ENCODE results near the gene DENND4B. TPM values are rescaled to one million over a fixed set of nuclear protein-coding genes. Genes with fewer than 3 reads are reported as not detected.

The DENND4B gene
- 10 to 100 TPM in 8 of 9 donors, 1 to 10 TPM in 1; 8.9 to 72.5 (median 34.6) TPM for total RNA-seq
- polyA plus RNA-seq: 100 to 1,000 TPM in 1 of 3 donors, 10 to 100 TPM in 2; 14.4 to 110 (median 63.7) TPM
- long read RNA-seq, donor 1: 0 reads
- long read RNA-seq, donor 2: 0 reads
- long read RNA-seq, donor 3: 0 reads
- long read RNA-seq, donor 4, partial matches to known transcripts: 4 of 8 reads
- long read RNA-seq, donor 4, other reads (novel, unspliced or antisense): 4 of 8 reads
- long read RNA-seq, donor 5, partial matches to known transcripts: 12 of 18 reads
- long read RNA-seq, donor 5, other reads (novel, unspliced or antisense): 6 of 18 reads
- long read RNA-seq, donor 6, partial matches to known transcripts: 1 of 3 reads
- long read RNA-seq, donor 6, other reads (novel, unspliced or antisense): 2 of 3 reads
- long read RNA-seq, donor 7, partial matches to known transcripts: 0 of 1 reads
- long read RNA-seq, donor 7, other reads (novel, unspliced or antisense): 0 of 1 reads
- long read RNA-seq, donor 8, partial matches to known transcripts: 5 of 7 reads
- long read RNA-seq, donor 8, other reads (novel, unspliced or antisense): 0 of 7 reads
- long read RNA-seq, donor 9: 0 reads
- long read RNA-seq, donor 10: 0 reads

GRCh38 chr1:153946622-153947241, at the start of gene DENND4B:
DENND4B (minus strand) TSS chr1:153946718; CDS start chr1:153944374, 2,344 bp downstream.
- Histone ChIP-seq H3K27me3 (no peaks in the 10 kb centered on the region), H3K27ac (peak within 1 kb of the TSS; percentile 82 to 100 (median 94)), H3K4me3 (peak within 1 kb of the TSS in 3 of 4 donors; percentile 46 to 98 (median 75)), H3K4me1 (replicated peaks in 1 of 2) (peaks cover 0 to 7% of the 10 kb centered on the region in 2 donors), H3K36me3 (replicated peaks in 1 of 2) (peaks cover 0 to 57% of the 10 kb centered on the region in 2 donors), H3K9me3 (replicated peaks in 1 of 3) (no peaks in the 10 kb centered on the region)
- peak; percentile 85 to 91 (median 88) for DNase-seq
- intact Hi-C loops (cut with DNase I): loop anchor here (10.0 kb wide), 1 partner anchor 152 kb away; no protein-coding TSS in a partner anchor
- TF ChIP-seq CTCF (IDR thresholded peaks at IDR 0.05) (peak; percentile 84 to 96 (median 88)), POLR2A (IDR thresholded peaks at IDR 0.05) (no peak)
- WGBS, 4 donors: 8 to 73% (median 27%) methylated on average over 3 to 28 of the region's 28 CpGs

- DNase-seq: no peak
- Histone ChIP-seq H3K36me3 (replicated peaks in 1 of 2) (peaks cover 0 to 40% of the 10 kb centered on the region in 2 donors), H3K4me1 (replicated peaks in 1 of 2) (peaks cover 10 to 26% of the 10 kb centered on the region in 2 donors), H3K27ac (no peak overlapping the region), H3K4me3 (no peak overlapping the region), H3K27me3 (no peaks in the 10 kb centered on the region), H3K9me3 (replicated peaks in 1 of 3) (no peaks in the 10 kb centered on the region)
- TF ChIP-seq POLR2A (IDR thresholded peaks at IDR 0.05) (no peak), CTCF (IDR thresholded peaks at IDR 0.05) (no peak)
- intact Hi-C loops (cut with DNase I): no loop called here
- WGBS, 4 donors: 92 to 97% (median 95%) methylated on average over 11 of the region's 11 CpGs
Measured at GRCh38 chr1:153995640-153996039, 49.1 kb upstream of the DENND4B start.

- no peaks in the 10 kb centered on the region for H3K9me3 ChIP-seq (replicated peaks in 1 of 3)
- no peaks in the 10 kb centered on the region for H3K27me3 ChIP-seq
- peaks cover 0 to 40% of the 10 kb centered on the region in 2 donors for H3K36me3 ChIP-seq (replicated peaks in 1 of 2)
- no peak for TF ChIP-seq CTCF (IDR thresholded peaks at IDR 0.05)
- TF ChIP-seq POLR2A (IDR thresholded peaks at IDR 0.05): no peak
- no peak overlapping the region for H3K4me3 ChIP-seq
- intact Hi-C loops (cut with DNase I): no loop called here
- no peak for DNase-seq
- WGBS, 4 donors: 82 to 88% (median 85%) methylated on average over 3 of the region's 3 CpGs
- peaks cover 10 to 28% of the 10 kb centered on the region in 2 donors for H3K4me1 ChIP-seq (replicated peaks in 1 of 2)
- no peak overlapping the region for H3K27ac ChIP-seq
Measured at GRCh38 chr1:153995202-153995601, 48.7 kb upstream of the DENND4B start.

- Histone ChIP-seq H3K27me3 (no peaks in the 10 kb centered on the region), H3K4me1 (replicated peaks in 1 of 2) (peaks cover 10 to 33% of the 10 kb centered on the region in 2 donors), H3K9me3 (replicated peaks in 1 of 3) (no peaks in the 10 kb centered on the region), H3K36me3 (replicated peaks in 1 of 2) (peaks cover 0 to 40% of the 10 kb centered on the region in 2 donors), H3K27ac (peak overlapping the region in 3 of 5 donors; percentile 88 to 98 (median 96)), H3K4me3 (peak overlapping the region in 2 of 4 donors; percentile 69 to 70)
- no peak for DNase-seq
- WGBS, 4 donors: 79 to 92% (median 89%) methylated on average over 2 of the region's 2 CpGs
- intact Hi-C loops (cut with DNase I): no loop called here
- no peak for TF ChIP-seq POLR2A (IDR thresholded peaks at IDR 0.05)
- TF ChIP-seq CTCF (IDR thresholded peaks at IDR 0.05): no peak
Measured at GRCh38 chr1:153991806-153992205, 45.3 kb upstream of the DENND4B start.

Data from adrenal gland (tissue), 19 donors.